Caco-2 (cell line): ENCODE measurements around the gene GP1BB. TPM values are rescaled to one million over a fixed set of nuclear protein-coding genes. Genes with fewer than 3 reads are reported as not detected.
A peak's percentile ranks its signal among the peaks of the same experiment; 100 is the strongest.

Source experiments
- BruUV-seq: library from RNA; stranded (reverse); fragments of 400-500 nt; replicated peaks from 2 replicates; lab custom pipeline; 2021; lab: Mats Ljungman, UMichigan
- CTCF ChIA-PET: fragments of 300-600 bp; sonication (Branson Sonifier 250); formaldehyde crosslinking; loops from one replicate; lab custom pipeline; 2022; ENCODE audit warnings: antibody characterized with exemption; lab: Charles Lee
- POLR2A ChIA-PET: fragments of 300-600 bp; sonication (Branson Sonifier 250); formaldehyde crosslinking; loops from one replicate; lab custom pipeline; 2022; ENCODE audit warnings: antibody characterized with exemption; lab: Charles Lee
- DNase-seq, 2 experiments: peaks; one replicate each; pipeline versions ENCODE4 v3.0.0 to v3.0.0-alpha.2; 2020 to 2022
- H3K27me3 ChIP-seq: replicated peaks from 2 replicates; pipeline ENCODE4 v1.6.0; 2011; ENCODE audit warnings: low read length; ENCODE audit not compliant: control insufficient read depth, insufficient read depth
- H3K36me3 ChIP-seq: 2 replicates; pipeline ENCODE4 v1.5.1; 2011; ENCODE audit warnings: low read length; ENCODE audit not compliant: control insufficient read depth, insufficient read depth
- H3K4me1 ChIP-seq: fragments of 250-450 bp; sonication (Bioruptor Pico); 2 replicates; pipeline ENCODE4 v1.5.1; 2020; ENCODE audit warnings: mild to moderate bottlenecking
- H3K4me3 ChIP-seq: 2 replicates; pipeline ENCODE4 v1.5.1; 2011; ENCODE audit warnings: low read depth, mild to moderate bottlenecking, control low read depth, low read length
- H3K9me3 ChIP-seq: fragments of 250-450 bp; sonication (Bioruptor Pico); 2 replicates; pipeline ENCODE4 v1.5.1; 2020; ENCODE audit warnings: mild to moderate bottlenecking, moderate library complexity
- H3K27ac Mint-ChIP-seq: one replicate; pipeline ENCODE4 v1.8.0; 2022; ENCODE audit warnings: mixed read lengths; ENCODE audit not compliant: unreplicated experiment
- H3K27me3 Mint-ChIP-seq: one replicate; pipeline ENCODE4 v1.8.0; 2022; ENCODE audit warnings: mixed read lengths; ENCODE audit not compliant: insufficient read depth, unreplicated experiment
- H3K36me3 Mint-ChIP-seq: one replicate; pipeline ENCODE4 v1.8.0; 2022; ENCODE audit warnings: mild to moderate bottlenecking, mixed read lengths; ENCODE audit not compliant: insufficient read depth, unreplicated experiment
- H3K4me1 Mint-ChIP-seq: one replicate; pipeline ENCODE4 v1.8.0; 2022; ENCODE audit warnings: low read depth, mixed read lengths; ENCODE audit not compliant: unreplicated experiment
- H3K4me3 Mint-ChIP-seq: one replicate; pipeline ENCODE4 v1.8.0; 2022; ENCODE audit warnings: mild to moderate bottlenecking, moderate library complexity, mixed read lengths; ENCODE audit not compliant: unreplicated experiment
- H3K9me3 Mint-ChIP-seq: one replicate; pipeline ENCODE4 v1.8.0; 2022; ENCODE audit warnings: mixed read lengths; ENCODE audit not compliant: unreplicated experiment
- CTCF ChIP-seq, 2 experiments: fragments of 200-600 bp in 1 of 2; IDR thresholded peaks; 1 replicate in 1 of 2; 2 replicates in 1 of 2; pipeline versions ENCODE4 v1.5.1 to v1.8.0; 2011 to 2022; ENCODE audit warnings: antibody characterized with exemption in 1 of 2, control low read depth in 1 of 2, inconsistent platforms in 1 of 2, low read depth in 1 of 2, low read length in 1 of 2, mild to moderate bottlenecking in 1 of 2, moderate library complexity in 1 of 2; ENCODE audit not compliant: insufficient read depth in 1 of 2, severe bottlenecking in 1 of 2, unreplicated experiment in 1 of 2
- intact Hi-C: fragments of 100-400 bp; cut with micrococcal nuclease; formaldehyde crosslinking; loops from one replicate; pipeline ENCODE4 v1.10.0; 2022; ENCODE audit not compliant: unreplicated experiment
- total RNA-seq: library from RNA; stranded (reverse); gene quantifications from 2 replicates; pipeline ENCODE4 v1.2.3, GENCODE V29; 2022

GP1BB gene
- total RNA-seq, 1 experiment from 2014 or later: 1.0 TPM

GRCh38 chr22:19713650-19714311, 9.6 kb upstream of the GP1BB start:
- Mint-ChIP-seq H3K9me3 (no peaks in the 10 kb centered on the region), H3K4me3 (peak overlapping the region; percentile 66), H3K36me3 (no peaks in the 10 kb centered on the region), H3K27me3 (peaks cover 6% of the 10 kb centered on the region), H3K27ac (no peak overlapping the region), H3K4me1 (no peaks in the 10 kb centered on the region)
- Histone ChIP-seq H3K4me1 (peaks cover 7% of the 10 kb centered on the region; the same call in 1 of the 2 replicates), H3K27me3 (no peaks in the 10 kb centered on the region), H3K36me3 (no peaks in the 10 kb centered on the region), H3K9me3 (no peaks in the 10 kb centered on the region), H3K4me3 (peak overlapping the region; percentile 33)
- TF ChIP-seq CTCF (IDR thresholded peaks at IDR 0.05; ENCODE audit: insufficient read depth in 1 of 2, low read depth in 1 of 2, low read length in 1 of 2, severe bottlenecking in 1 of 2, unreplicated experiment in 1 of 2): no peak
- CTCF ChIA-PET: no interaction called here
- POLR2A ChIA-PET: no interaction called here
- intact Hi-C loops: loop anchor here (10.0 kb wide), 1 partner anchor 79 kb away; no protein-coding TSS in a partner anchor
- BruUV-seq: no TSS peak
- DNase-seq: no peak

DNA sequence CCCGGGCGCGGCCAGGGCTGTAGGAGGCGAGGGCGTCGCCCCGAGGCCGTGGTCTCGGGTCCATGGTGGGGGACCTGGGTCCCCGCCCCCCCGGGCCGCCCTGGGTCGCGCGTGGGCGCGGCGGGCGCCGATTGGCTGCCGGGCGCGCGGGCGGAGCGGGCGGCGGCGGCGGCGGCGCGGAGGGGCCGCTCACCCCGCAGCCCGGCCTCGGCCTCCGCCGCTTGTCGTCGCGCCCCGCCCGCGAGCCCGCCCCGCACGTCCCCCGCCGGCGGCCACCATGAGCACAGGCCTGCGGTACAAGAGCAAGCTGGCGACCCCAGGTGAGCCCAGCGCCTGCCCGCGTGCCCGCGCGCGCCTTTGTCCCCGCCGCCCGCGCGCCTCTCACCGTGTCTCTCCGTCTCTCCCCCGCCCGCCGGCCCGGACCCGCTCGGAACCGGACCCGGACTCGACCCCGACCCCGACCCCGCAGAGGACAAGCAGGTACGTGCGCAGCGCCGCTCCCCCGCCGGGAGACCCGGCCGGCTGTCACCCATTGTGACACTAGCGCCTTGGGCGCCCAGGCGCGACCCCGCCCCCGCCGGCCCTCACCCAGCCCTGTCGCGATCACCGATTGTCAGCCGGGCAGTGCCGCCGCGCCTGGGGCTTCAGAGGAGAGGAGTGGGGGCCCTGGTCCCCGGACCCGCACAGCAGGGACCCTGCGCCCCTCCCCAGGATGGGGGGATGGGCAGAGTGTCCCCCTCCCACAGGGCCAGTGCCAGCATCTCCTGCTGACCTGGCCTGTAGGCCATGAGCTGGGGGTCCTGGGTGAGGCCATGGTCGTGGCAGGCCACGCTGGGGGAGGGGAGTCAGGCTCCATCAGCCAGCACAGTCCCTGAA, 8.8 kb upstream of the GP1BB start, which contains the start of gene SEPTIN5:
Gene SEPTIN5, plus strand, starts transcription at position 192 of the 876 bp plus-strand sequence. Its CDS starts 86 bp downstream, at position 278.
- intact Hi-C loops: loop anchor here (5.0 to 10.0 kb wide), 2 partner anchors 32 to 80 kb away; no protein-coding TSS in a partner anchor
- Mint-ChIP-seq H3K27ac (no peak within 1 kb of the TSS), H3K4me1 (no peaks in the 10 kb centered on the region), H3K36me3 (no peaks in the 10 kb centered on the region), H3K9me3 (no peaks in the 10 kb centered on the region), H3K27me3 (peaks cover 6% of the 10 kb centered on the region), H3K4me3 (peak within 1 kb of the TSS; percentile 68)
- no peaks in the 10 kb centered on the region for H3K27me3 ChIP-seq
- H3K4me1 ChIP-seq: peaks cover 7% of the 10 kb centered on the region; the same call in 1 of the 2 replicates
- DNase-seq: no peak
- CTCF ChIA-PET: interaction anchor here (1.6 kb wide), 1 partner anchor 17 kb away, joined by 3 read pairs; no protein-coding TSS in a partner anchor
- TF ChIP-seq CTCF (IDR thresholded peaks at IDR 0.05; ENCODE audit: insufficient read depth in 1 of 2, low read depth in 1 of 2, low read length in 1 of 2, severe bottlenecking in 1 of 2, unreplicated experiment in 1 of 2): no peak
- POLR2A ChIA-PET: no interaction called here
- no TSS peak for BruUV-seq
- H3K9me3 ChIP-seq: no peaks in the 10 kb centered on the region
- no peaks in the 10 kb centered on the region for H3K36me3 ChIP-seq
- peak within 1 kb of the TSS; percentile 54 for H3K4me3 ChIP-seq
